CD4-positive, alpha-beta T cell treated with Interferon gamma for 1 hour (primary cell): Measurements from ENCODE around the gene NDRG2.
"Not testable (repeated sequence)": the region's sequence is repeated elsewhere in the genome, so short reads cannot be mapped to it uniquely, and the experiment has no call there.

Experiments used
- DNase-seq: peaks from one replicate; pipeline ENCODE4 v3.0.0-alpha.2; 2020

Gene NDRG2

DNA sequence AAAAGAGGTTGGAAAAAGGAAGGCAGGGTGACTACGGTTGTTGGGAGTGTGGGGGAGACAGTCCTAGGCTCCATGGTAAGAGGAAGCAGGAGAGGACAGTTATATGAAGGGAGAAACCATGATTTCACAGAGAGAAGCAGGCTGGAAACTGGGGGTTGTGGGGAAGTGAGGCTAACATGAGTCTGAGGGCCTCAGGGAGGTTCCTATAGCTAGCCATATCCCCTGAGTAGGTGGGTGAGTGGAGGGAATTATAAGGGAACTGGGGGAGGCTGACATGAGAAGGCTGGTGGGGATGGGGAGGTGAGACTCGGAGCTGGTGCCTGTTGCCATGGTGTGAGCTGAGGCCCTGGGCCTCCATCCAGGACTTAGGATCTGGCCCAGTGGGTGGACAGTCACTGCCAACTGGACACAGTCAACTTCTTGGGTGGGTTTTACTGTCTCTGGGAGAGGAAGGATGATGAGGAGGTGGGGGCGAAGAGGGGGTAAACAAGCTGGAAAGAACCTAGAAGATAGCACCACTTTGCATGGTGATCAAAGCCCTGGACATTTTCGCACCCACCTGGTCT lies 8.4 kb upstream of the NDRG2 start:
- DNase-seq: no peak

DNA sequence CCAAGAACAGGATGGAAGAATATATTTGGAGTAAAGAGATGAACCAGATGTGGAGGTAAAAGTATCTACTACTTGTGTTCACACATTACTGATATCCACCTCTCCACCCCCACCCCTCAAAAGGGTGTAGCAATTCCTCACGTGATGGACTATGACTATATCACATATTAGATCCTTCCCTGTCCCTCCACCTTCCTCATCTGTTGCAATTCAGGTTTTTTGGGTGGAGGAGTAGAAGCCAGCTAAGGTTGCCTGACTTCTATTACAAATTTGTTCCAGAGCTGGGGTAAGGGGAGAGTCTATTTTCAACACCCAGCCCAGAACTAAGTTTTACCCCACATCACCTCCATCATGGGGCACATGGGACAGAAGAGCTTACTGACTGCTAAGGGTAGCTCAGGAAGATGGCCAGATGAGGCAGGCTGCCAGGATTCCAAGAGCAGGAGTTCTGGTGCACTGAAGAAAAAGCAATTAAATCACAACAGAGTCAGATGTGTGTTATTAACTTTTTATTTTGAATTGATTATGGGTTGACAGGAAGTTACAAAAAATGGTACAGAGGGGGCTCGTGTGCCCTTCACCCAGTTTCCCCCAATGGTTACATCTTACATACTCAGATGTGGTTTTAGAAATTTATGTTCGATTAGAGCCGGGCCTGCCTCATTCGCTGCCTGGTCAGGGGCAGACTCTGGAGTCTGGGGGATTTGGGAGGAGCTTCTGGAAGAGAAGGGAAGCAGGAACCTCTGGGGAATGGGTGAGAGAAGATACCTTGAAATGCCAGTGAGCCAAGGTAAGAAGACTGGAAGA lies 7.7 kb upstream of the NDRG2 start:
- DNase-seq: no peak

GRCh38 chr14:21030531-21030930 lies 5.7 kb upstream of the NDRG2 start:
- DNase-seq: no peak

GRCh38 chr14:21029917-21030316 lies 5.1 kb upstream of the NDRG2 start, which contains the start of gene TPPP2:
Gene TPPP2, plus strand, starts transcription at chr14:21030217. Its CDS starts 365 bp downstream, at chr14:21030582.
- DNase-seq: no peak

DNA sequence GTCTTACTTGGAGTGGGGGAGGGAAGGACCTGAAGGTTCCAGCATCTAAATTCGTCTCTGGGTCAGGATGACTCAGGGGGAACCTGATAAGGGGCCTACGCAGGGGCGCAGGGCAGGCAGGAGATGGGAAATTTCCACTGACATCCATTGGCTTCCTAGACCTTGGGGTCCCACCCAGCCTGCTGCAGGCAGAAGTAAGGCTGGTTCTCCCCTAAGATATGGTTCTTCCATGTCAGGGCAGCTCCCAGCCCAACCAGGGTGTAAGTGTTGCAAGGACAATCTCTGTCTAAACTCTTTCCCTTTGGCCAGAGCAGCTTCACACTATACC lies 2.1 kb upstream of the NDRG2 start:
- no peak for DNase-seq

GRCh38 chr14:21026274-21026987 lies 1.6 kb upstream of the NDRG2 start:
- DNase-seq: no peak

- no peak for DNase-seq
These were observed 761 bp upstream of the NDRG2 start for GRCh38 chr14:21025371-21026273.

DNA sequence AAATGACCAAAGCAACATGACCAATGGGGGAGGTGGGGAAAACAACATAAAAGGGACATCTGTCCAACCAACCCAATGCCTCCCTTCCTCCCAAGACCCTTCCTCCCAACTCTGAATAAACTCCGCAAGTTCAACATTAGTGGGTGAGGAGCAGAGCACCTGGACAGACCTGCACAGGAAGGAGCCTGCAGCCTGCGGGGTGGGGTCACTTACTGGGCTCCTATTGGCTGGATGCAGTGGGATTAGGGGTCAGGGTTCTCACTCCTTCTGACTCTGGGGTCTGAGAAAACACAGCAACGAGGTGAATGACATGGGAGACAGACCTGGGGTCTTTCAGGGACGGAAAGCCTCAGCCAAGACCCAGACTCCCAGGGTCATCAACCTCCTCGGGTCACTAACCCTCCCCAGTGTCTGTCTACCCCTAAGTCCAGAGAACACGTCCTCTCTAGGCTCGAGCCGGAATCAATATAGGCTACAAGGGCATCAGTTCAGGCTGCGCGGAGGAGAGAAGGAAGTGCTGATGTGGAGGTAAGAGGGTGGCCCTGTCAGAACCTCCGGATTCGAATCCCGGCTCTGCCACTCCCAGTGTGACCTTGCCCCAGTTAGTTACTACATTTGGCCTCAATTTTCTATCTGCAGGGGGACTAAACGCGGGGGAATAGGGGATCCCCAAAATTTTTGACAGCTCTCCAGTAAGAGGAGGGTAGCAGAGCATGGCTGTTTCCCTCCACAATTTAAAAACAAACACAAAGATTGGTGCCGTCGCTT lies 860 bp downstream of the NDRG2 start:
- no peak for DNase-seq

DNA sequence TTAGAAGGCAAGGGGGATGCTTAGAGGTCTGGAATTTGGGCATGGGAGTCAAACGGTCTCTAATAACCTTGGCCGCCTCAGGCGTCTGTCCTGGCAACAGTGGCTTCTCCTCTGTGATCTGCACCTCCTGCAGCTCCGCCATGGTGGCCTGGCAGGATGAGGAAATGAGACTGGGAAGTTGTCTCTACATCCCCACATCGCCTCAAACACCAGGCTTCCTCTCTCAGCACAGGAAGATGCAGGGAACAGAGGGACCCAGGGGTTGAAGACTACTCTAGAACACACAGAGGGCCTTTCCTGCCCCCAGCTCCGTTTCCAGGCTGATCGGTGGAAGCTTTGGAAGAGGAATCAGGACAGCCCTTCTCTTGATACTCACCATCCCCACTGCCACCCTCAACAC lies 1.7 kb downstream of the NDRG2 start:
- no peak for DNase-seq

- no peak for DNase-seq
These were observed 2.2 kb downstream of the NDRG2 start for GRCh38 chr14:21022686-21023085.

DNA sequence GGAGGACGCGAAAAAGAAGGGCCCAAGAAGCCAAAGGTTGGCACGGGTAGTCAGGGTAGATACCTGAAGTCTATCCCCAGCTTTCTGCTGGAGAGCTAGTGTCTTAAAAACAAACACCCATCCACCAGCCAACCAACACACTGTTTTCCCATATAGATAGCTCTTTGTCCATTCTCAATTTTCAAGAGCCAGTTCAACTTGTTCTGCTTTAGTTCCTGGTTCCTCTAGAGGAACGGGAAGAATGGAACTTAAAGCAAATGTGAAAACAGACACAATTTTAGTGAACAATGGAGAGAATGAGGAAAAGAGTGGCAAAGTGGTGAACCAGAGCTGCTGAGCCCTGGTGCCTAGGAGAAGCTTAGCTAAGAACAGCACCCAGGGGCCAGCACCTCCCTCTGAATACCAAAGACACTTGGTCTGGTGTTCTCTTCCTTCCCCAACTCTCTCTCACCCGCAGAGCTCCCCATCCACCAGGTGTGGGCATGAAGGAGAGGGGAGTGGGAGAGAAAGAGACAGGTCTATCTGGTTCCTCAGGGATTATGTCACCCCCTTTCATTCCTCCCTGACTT lies 3.8 kb downstream of the NDRG2 start:
- DNase-seq: no peak

GRCh38 chr14:21019366-21019765 lies 5.5 kb downstream of the NDRG2 start:
- no peak for DNase-seq

GRCh38 chr14:21018781-21019180 lies 6.1 kb downstream of the NDRG2 start:
- DNase-seq: no peak

- no peak for DNase-seq
These were observed 6.6 kb downstream of the NDRG2 start for GRCh38 chr14:21018286-21018685.

- DNase-seq: no peak
These were observed 7.2 kb downstream of the NDRG2 start for GRCh38 chr14:21017528-21018245.

GRCh38 chr14:21016413-21017190 lies 8.3 kb downstream of the NDRG2 start:
- no peak for DNase-seq

DNA sequence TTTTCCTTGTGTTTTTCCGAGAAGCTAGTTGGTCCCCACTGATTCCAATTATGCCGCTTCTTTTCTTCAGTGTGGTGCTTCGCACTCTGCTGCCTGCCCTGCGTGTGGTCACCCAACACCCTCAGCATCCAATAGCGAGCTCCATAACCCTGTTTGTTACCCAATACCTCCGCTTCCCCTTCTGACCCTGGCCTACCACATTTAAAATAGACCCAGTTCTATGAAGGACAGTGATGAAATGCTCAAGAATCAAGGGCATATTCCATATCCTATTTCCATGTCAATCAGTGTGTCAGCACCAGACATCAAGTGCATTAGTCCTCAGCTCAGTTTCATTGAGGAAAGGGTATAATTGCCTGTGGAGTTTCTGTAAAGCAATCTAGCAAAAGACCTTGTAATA lies 9.5 kb downstream of the NDRG2 start:
- no peak for DNase-seq

GRCh38 chr14:21014761-21015190 lies 10.1 kb downstream of the NDRG2 start:
- peak; percentile 70 for DNase-seq

- DNase-seq: no peak
These were observed 13.7 kb downstream of the NDRG2 start for GRCh38 chr14:21011136-21011535.

GRCh38 chr14:21009721-21010120 lies 15.1 kb downstream of the NDRG2 start:
- DNase-seq: not testable (repeated sequence)
